Measurements from ENCODE around the gene RUVBL1.
A peak's percentile ranks its signal among the peaks of the same experiment; 100 is the strongest.

Gene RUVBL1

GRCh38 chr3:128056258-128056657 lies 67.4 kb downstream of the RUVBL1 start:
- no peak overlapping the region for H3K4me3 ChIP-seq (ENCODE audit: low read depth, low read length)
- TF ChIP-seq CTCF (IDR thresholded peaks at IDR 0.05; ENCODE audit: low read depth, low read length): no peak

- TF ChIP-seq CTCF (IDR thresholded peaks at IDR 0.05; ENCODE audit: low read depth, low read length): no peak
- peak overlapping the region; percentile 83 for H3K4me3 ChIP-seq (ENCODE audit: low read depth, low read length)
Observed at GRCh38 chr3:128054367-128054766, 69.2 kb downstream of the RUVBL1 start.

- TF ChIP-seq CTCF (IDR thresholded peaks at IDR 0.05; ENCODE audit: low read depth, low read length): no peak
Observed at GRCh38 chr3:128053614-128054013, 70.0 kb downstream of the RUVBL1 start.

GRCh38 chr3:128052595-128053351 lies 70.8 kb downstream of the RUVBL1 start:
- no peak for TF ChIP-seq CTCF (IDR thresholded peaks at IDR 0.05; ENCODE audit: low read depth, low read length)

More at GRCh38 chr3:128053614-128054013, 70.0 kb downstream of the RUVBL1 start:
- H3K4me3 ChIP-seq (ENCODE audit: low read depth, low read length): peak overlapping the region; percentile 83

GRCh38 chr3:128051837-128052594 lies 71.6 kb downstream of the RUVBL1 start, which contains the start of gene SEC61A1:
SEC61A1 (plus strand) TSS chr3:128052437; CDS start chr3:128052553, 116 bp downstream.
- TF ChIP-seq CTCF (IDR thresholded peaks at IDR 0.05; ENCODE audit: low read depth, low read length): no peak
- H3K4me3 ChIP-seq (ENCODE audit: low read depth, low read length): peak within 1 kb of the TSS; percentile 83

More at GRCh38 chr3:128052595-128053351, 70.8 kb downstream of the RUVBL1 start:
- peak overlapping the region; percentile 83 for H3K4me3 ChIP-seq (ENCODE audit: low read depth, low read length)

GRCh38 chr3:128051459-128051836 lies 72.2 kb downstream of the RUVBL1 start:
- TF ChIP-seq CTCF (IDR thresholded peaks at IDR 0.05; ENCODE audit: low read depth, low read length): no peak
- H3K4me3 ChIP-seq (ENCODE audit: low read depth, low read length): peak overlapping the region; percentile 78

- no peak overlapping the region for H3K4me3 ChIP-seq (ENCODE audit: low read depth, low read length)
- no peak for TF ChIP-seq CTCF (IDR thresholded peaks at IDR 0.05; ENCODE audit: low read depth, low read length)
Observed at GRCh38 chr3:128050597-128050996, 73.0 kb downstream of the RUVBL1 start.

All from WI38 (cell line).